GM23338 (cell line): ENCODE results near the gene PHRF1.

Experiments used
- CREB1 ChIP-seq: fragments of 250-450 bp; sonication (Bioruptor Pico); IDR thresholded peaks from 2 replicates; pipeline ENCODE4 v1.5.0; 2020; ENCODE audit warnings: low read depth, mild to moderate bottlenecking, moderate library complexity
- CTCF ChIP-seq, 2 experiments: fragments of 200-600 bp in 1 of 2; sonication (generic) in 1 of 2; conservative IDR thresholded peaks; 2 replicates each; pipeline versions ENCODE4 v1.5.1 to v1.6.1; 2016 to 2017; ENCODE audit warnings: antibody characterized with exemption in 2 of 2, low read depth in 2 of 2, mild to moderate bottlenecking in 2 of 2, moderate library complexity in 1 of 2
- EZH2 ChIP-seq: fragments of 200-600 bp; sonication (generic); IDR thresholded peaks from one replicate; pipeline ENCODE4 v1.8.0; 2017; ENCODE audit warnings: antibody characterized with exemption, mild to moderate bottlenecking, low read depth; ENCODE audit not compliant: unreplicated experiment
- POLR2AphosphoS5 ChIP-seq: IDR thresholded peaks from 2 replicates; pipeline ENCODE4 v1.6.1; 2016; ENCODE audit warnings: antibody characterized with exemption, low read depth
- REST ChIP-seq: IDR thresholded peaks from one replicate; pipeline ENCODE4 v1.6.1; 2018; ENCODE audit warnings: antibody characterized with exemption; ENCODE audit not compliant: unreplicated experiment
- ZNF114 ChIP-seq: fragments of 250-450 bp; sonication (Bioruptor Pico); IDR thresholded peaks from 2 replicates; pipeline ENCODE4 v1.5.0; 2020; ENCODE audit warnings: mild to moderate bottlenecking, moderate library complexity
- ZNF331 ChIP-seq: fragments of 250-450 bp; sonication (Bioruptor Pico); IDR thresholded peaks from 2 replicates; pipeline ENCODE4 v1.5.0; 2020; ENCODE audit warnings: low read depth, mild to moderate bottlenecking, moderate library complexity
- ZNF462 ChIP-seq: fragments of 250-450 bp; sonication (Bioruptor Pico); IDR thresholded peaks from 2 replicates; pipeline ENCODE4 v1.5.0; 2020; ENCODE audit warnings: mild to moderate bottlenecking, moderate library complexity

GRCh38 chr11:556662-557256 is 19.5 kb upstream of the PHRF1 start:
- TF ChIP-seq CTCF (conservative IDR thresholded peaks at IDR 0.05; ENCODE audit: low read depth in 2 of 2) (no peak), ZNF114 (no peak), EZH2 (no peak), POLR2AphosphoS5 (no peak), ZNF462 (CRISPR knock-in tag) (no peak), REST (no peak), CREB1 (CRISPR knock-in tag) (no peak), ZNF331 (no peak)
